ENCODE results near the gene NRBP1.

NRBP1 gene

GRCh38 chr2:27428213-27428977 is at the start of gene NRBP1:
TSS of gene NRBP1 (plus strand) at chr2:27428631. CDS start at chr2:27433274, 4,643 bp downstream.
- ATAC-seq (peak; percentile 89), DNase-seq (peak; percentile 98)

GRCh38 chr2:27378809-27379290 is 49.6 kb upstream of the NRBP1 start:
- ATAC-seq (no peak), DNase-seq (no peak)

DNA sequence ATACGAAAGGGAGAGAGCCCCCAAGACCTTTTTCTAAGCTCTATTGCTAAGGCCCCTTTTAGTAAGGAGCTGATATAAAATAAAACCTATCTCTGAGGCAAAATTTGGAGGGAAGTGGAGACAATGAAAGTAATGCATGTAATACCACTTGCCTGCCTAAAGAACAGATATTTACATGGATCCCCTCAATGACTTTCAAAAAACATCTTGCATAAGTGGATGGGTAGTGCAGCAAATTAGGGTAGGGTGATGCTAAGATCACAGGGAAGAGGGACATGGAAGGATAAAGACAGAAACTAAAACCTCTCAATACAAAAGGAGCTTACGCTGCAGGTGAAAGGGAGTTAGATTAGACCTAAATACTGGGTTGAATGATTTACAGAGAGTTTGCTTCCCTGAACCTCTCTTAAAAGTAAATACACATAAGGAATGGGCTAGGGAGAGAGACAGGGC is 49.0 kb upstream of the NRBP1 start:
- ATAC-seq (no peak), DNase-seq (no peak)

- DNase-seq (peak; percentile 58), ATAC-seq (no peak)
Measured at GRCh38 chr2:27379836-27380625, 48.4 kb upstream of the NRBP1 start.

- DNase-seq (peak; percentile 91), ATAC-seq (peak; percentile 92)
Measured at GRCh38 chr2:27380626-27381545, 47.5 kb upstream of the NRBP1 start, which contains the start of gene ZNF513. TSS of gene ZNF513 (minus strand) at chr2:27380734. CDS start at chr2:27380526, 208 bp downstream.

DNA sequence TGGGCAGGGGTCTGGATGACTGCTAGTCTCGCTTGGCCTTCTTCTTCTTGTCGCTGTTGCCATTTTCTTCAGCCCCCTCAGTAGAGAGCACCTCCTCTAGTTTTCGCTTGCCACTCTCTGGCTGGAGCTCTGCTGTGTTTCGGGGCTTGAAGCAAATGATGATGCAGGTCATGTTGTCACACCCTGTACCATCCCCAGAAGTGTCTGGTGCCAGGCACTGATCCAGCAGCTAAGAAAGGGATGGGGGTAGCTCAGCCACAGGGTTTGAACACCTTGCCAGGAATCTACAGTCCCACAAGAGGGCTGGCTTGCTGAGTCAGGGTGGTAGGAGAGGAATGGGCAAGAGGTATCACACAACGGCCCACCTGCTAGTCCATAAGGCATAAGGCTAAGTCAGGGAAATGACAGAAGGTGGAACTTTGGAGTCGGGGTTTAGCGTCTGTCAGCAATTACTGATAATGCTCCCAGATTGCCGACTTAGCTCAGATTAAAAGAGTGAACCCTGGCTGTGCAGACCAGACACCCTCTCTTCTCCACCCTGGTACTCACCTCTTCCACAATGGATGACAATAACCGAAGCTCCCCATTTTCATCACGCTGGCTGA is 46.8 kb upstream of the NRBP1 start:
- no peak for ATAC-seq
- no peak for DNase-seq

GRCh38 chr2:27390822-27391679 is 37.4 kb upstream of the NRBP1 start:
- DNase-seq (no peak), ATAC-seq (peak; percentile 28)

DNA sequence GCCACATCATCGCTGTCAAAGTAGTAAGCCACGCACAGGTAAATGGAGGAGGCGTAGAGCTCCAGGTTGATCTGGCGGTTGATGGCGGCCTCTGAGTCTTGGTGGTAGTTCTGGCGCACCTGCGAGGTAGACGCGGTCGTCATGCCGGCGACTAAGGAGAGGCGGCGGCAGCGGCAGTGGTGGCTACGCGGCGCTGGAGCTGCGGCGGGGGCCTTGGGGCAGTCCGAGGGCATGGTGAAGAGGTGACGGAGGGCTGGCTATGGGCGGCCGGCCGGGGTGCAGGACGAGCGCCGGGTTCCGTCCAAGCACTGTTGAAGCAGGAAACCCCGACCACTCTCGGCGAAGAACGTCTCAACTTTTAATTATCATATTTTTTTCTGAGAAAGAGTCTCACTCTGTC is 35.2 kb upstream of the NRBP1 start:
- DNase-seq, result no peak
- no peak for ATAC-seq

GRCh38 chr2:27398962-27399361 is 29.5 kb upstream of the NRBP1 start:
- DNase-seq, result no peak
- ATAC-seq, result no peak

- ATAC-seq (no peak), DNase-seq (no peak)
Measured at GRCh38 chr2:27400348-27401135, 27.9 kb upstream of the NRBP1 start.

- no peak for DNase-seq
- ATAC-seq, result no peak
Measured at GRCh38 chr2:27407798-27408491, 20.5 kb upstream of the NRBP1 start.

DNA sequence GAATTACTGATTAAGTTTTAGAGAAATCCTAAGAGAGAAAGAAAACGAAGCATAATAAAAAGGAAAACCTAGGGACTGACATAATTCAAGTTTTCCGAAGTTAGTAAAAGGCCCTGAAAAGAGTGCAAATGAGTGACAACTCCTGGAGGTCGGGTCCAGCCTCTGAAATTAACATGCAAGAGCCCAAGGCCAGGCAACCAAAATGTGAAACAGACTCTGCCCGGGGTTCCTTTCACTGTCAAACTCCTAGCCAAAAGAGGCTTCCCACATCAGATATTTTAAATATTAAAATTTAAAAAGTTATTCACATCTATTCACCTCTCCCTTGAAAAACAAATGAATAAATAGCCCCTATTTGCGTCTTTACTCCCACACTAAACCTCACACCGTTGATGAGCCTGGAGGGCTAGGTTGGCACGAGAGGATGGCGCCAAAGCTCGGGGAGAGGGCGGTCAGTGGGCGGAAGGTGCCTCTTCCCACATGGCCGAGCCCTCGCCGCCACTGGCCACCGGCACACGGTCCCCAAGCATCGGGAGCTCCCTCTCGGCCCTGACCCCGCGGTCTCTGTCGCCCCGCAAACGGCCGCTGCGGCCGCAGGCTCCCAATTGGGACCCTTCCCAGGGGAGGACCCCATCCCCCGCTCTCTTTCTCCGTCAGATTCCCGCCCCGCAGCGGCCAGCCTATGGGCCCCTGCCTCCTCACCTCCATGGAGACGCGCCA is 19.7 kb upstream of the NRBP1 start:
- peak; percentile 47 for DNase-seq
- peak; percentile 29 for ATAC-seq

DNA sequence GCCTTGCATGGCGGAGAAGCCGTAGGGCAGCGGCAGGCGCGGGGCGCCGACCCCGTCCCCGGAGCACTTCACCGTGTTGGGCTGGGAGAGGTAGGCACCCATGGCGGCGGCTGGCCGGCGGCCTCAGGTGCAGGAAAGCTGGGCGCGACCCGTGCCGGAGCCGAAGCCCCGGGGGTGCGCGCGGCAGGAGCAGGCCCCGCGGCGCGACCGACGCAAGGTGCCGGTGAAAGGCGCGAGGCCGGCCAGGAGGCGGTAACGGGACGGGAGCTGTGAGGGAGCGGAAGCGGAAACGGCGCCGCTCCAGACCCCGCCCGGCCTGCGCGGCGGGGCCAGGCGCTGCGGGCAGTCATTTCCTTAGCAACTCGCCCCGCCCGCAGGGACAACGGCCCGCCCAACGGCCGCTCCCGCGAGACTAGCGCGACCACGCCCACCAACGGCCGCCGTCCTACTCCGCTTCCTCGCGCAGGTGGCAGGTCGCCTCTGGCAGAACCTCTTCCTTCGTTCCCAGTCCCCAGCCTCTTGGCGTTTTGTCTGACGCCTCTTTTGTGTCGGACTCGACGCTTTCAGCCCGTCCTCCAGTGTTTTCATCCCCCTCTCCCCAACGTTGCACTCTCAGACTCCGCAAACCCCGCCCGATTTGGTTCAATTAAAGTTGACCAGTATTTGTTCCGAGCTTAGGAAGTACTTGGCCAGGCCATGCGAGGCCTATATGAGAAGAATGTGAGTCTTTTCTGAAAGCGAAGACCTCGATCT is 18.9 kb upstream of the NRBP1 start, which contains the start of gene PPM1G:
TSS of gene PPM1G (minus strand) at position 271 of the 753 bp plus-strand sequence. CDS start at position 102, 169 bp downstream.
- ATAC-seq, result peak; percentile 98
- peak; percentile 99 for DNase-seq

GRCh38 chr2:27412419-27413152 is 15.8 kb upstream of the NRBP1 start:
- ATAC-seq (no peak), DNase-seq (no peak)

DNA sequence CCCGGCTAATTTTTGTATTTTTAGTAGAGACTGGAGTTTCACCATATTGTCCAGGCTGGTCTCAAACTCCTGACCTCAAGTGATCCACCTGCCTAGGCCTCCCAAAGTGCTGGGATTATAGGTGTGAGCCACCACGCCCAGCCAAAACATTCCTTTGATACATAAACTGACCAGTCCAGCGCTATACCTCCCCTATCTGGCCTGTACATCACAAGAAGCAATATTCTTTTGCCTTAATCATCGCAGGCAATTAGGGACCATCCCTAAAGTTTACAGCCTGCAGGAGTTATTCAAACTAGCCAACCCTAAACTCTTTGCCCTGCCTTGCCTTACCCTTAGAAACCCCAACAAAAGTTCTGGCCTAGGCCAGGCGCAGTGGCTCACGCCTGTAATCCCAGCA is 12.3 kb upstream of the NRBP1 start:
- DNase-seq (no peak), ATAC-seq (no peak)

GRCh38 chr2:27420996-27421395 is 7.4 kb upstream of the NRBP1 start:
- DNase-seq (no peak), ATAC-seq (no peak)

All from stimulated activated naive CD8-positive, alpha-beta T cell treated with anti-CD3 and anti-CD28 coated beads, Interleukin-15, Interleukin-2, amounts not matched to agents 100 U/mL and 50 U/mL, for 24 hours (primary cell).